HEK293 (cell line): ENCODE data around the gene ZDHHC21.

ENCODE experiments used
- CTCF ChIA-PET: fragments of 350-600 bp; formaldehyde crosslinking; extraction: SDS; loops from one replicate; lab custom pipeline; 2021; ENCODE audit warnings: antibody characterized with exemption; lab: Yijun Ruan, JAX
- POLR2A ChIA-PET: fragments of 300-600 bp; formaldehyde crosslinking; extraction: SDS; loops from one replicate; lab custom pipeline; 2020; ENCODE audit warnings: antibody characterized with exemption, inconsistent platforms; lab: Yijun Ruan, JAX
- H3K27ac ChIP-seq: fragments of 200-500 bp; sonication (Bioruptor generic); 2 replicates; pipeline ENCODE4 v1.5.1; 2014; ENCODE audit warnings: low read depth, low read length, control low read depth, inconsistent platforms; ENCODE audit errors: extremely low read depth
- H3K36me3 ChIP-seq, 2 experiments: fragments of 200-500 bp in 1 of 2; sonication (Bioruptor generic) in 1 of 2; 1 replicate in 1 of 2; 2 replicates in 1 of 2; pipeline ENCODE4 v1.5.1; 2014 to 2017; ENCODE audit warnings: inconsistent platforms in 2 of 2, low read length in 2 of 2; ENCODE audit not compliant: control insufficient read depth in 2 of 2, insufficient read depth in 1 of 2
- H3K4me1 ChIP-seq: fragments of 200-500 bp; sonication (Bioruptor generic); 2 replicates; pipeline ENCODE4 v1.5.1; 2014; ENCODE audit warnings: mild to moderate bottlenecking, low read length, inconsistent platforms; ENCODE audit not compliant: control insufficient read depth, insufficient read depth
- H3K4me3 ChIP-seq: 2 replicates; pipeline ENCODE4 v1.5.1; 2011; ENCODE audit warnings: low read depth, mild to moderate bottlenecking, control low read depth, low read length, moderate library complexity
- H3K9me3 ChIP-seq: fragments of 200-500 bp; sonication (Bioruptor generic); 2 replicates; pipeline ENCODE4 v1.5.1; 2014; ENCODE audit warnings: low read depth, low read length, inconsistent platforms; ENCODE audit not compliant: control insufficient read depth, insufficient read depth
- HOXA7 ChIP-seq: sonication (generic); formaldehyde crosslinking; IDR thresholded peaks from 2 replicates; pipeline ENCODE4 v1.8.1; 2022; ENCODE audit warnings: missing genetic modification reagents, borderline replicate concordance
- KLF1 ChIP-seq: fragments of 450-650 bp; formaldehyde crosslinking; IDR thresholded peaks from 2 replicates; pipeline ENCODE4 v1.5.1; 2016; ENCODE audit warnings: missing biosample characterization, missing genetic modification characterization
- KLF17 ChIP-seq: fragments of 450-650 bp; formaldehyde crosslinking; IDR thresholded peaks from 2 replicates; pipeline ENCODE4 v1.5.1; 2016; ENCODE audit warnings: missing biosample characterization, missing genetic modification characterization
- OSR2 ChIP-seq: fragments of 450-650 bp; formaldehyde crosslinking; IDR thresholded peaks from 2 replicates; pipeline ENCODE4 v1.5.1; 2016; ENCODE audit warnings: missing biosample characterization, missing genetic modification characterization
- PRDM1 ChIP-seq: fragments of 450-650 bp; formaldehyde crosslinking; IDR thresholded peaks from 2 replicates; pipeline ENCODE4; 2016; ENCODE audit warnings: missing biosample characterization, missing genetic modification characterization
- REPIN1 ChIP-seq: fragments of 450-650 bp; formaldehyde crosslinking; IDR thresholded peaks from 2 replicates; pipeline ENCODE4 v1.5.1; 2017; ENCODE audit warnings: missing biosample characterization, missing genetic modification characterization, low read depth
- ZBTB1 ChIP-seq: fragments of 450-650 bp; formaldehyde crosslinking; IDR thresholded peaks from 2 replicates; pipeline ENCODE4 v1.5.1; 2016; ENCODE audit warnings: missing biosample characterization, missing genetic modification characterization
- ZBTB44 ChIP-seq: fragments of 450-650 bp; IDR thresholded peaks from 2 replicates; pipeline ENCODE4 v1.5.1; 2018; ENCODE audit warnings: missing biosample characterization, mild to moderate bottlenecking, missing genetic modification characterization
- ZFP37 ChIP-seq: fragments of 450-650 bp; formaldehyde crosslinking; IDR thresholded peaks from 2 replicates; pipeline ENCODE4 v1.5.1; 2016; ENCODE audit warnings: missing biosample characterization, missing genetic modification characterization
- ZFP69B ChIP-seq: fragments of 450-650 bp; formaldehyde crosslinking; IDR thresholded peaks from 2 replicates; pipeline ENCODE4 v1.5.1; 2016; ENCODE audit warnings: missing biosample characterization, missing genetic modification characterization
- ZNF121 ChIP-seq: fragments of 450-650 bp; formaldehyde crosslinking; IDR thresholded peaks from 2 replicates; pipeline ENCODE4 v1.5.1; 2016; ENCODE audit warnings: missing biosample characterization, missing genetic modification characterization
- ZNF132 ChIP-seq: fragments of 450-650 bp; formaldehyde crosslinking; IDR thresholded peaks from 2 replicates; pipeline ENCODE4 v1.5.1; 2017; ENCODE audit warnings: missing biosample characterization, missing genetic modification characterization, borderline replicate concordance
- ZNF155 ChIP-seq: fragments of 450-650 bp; formaldehyde crosslinking; IDR thresholded peaks from 2 replicates; pipeline ENCODE4 v1.5.1; 2016; ENCODE audit warnings: missing biosample characterization, missing genetic modification characterization
- ZNF292 ChIP-seq: fragments of 450-650 bp; formaldehyde crosslinking; IDR thresholded peaks from 2 replicates; pipeline ENCODE4 v1.5.1; 2016; ENCODE audit warnings: low read depth, missing biosample characterization, missing genetic modification characterization, borderline replicate concordance
- ZNF302 ChIP-seq: fragments of 450-650 bp; formaldehyde crosslinking; IDR thresholded peaks from 2 replicates; pipeline ENCODE4 v1.5.1; 2016; ENCODE audit warnings: missing biosample characterization, missing genetic modification characterization, low read depth
- ZNF335 ChIP-seq: fragments of 450-650 bp; formaldehyde crosslinking; conservative IDR thresholded peaks from 2 replicates; pipeline ENCODE4 v1.5.1; 2016; ENCODE audit warnings: missing biosample characterization, missing genetic modification characterization
- ZNF350 ChIP-seq: fragments of 450-650 bp; formaldehyde crosslinking; IDR thresholded peaks from 2 replicates; pipeline ENCODE4 v1.5.0; 2017; ENCODE audit warnings: missing biosample characterization, mild to moderate bottlenecking, missing genetic modification characterization
- ZNF366 ChIP-seq: fragments of 450-650 bp; formaldehyde crosslinking; conservative IDR thresholded peaks from 2 replicates; pipeline ENCODE4 v1.5.1; 2016; ENCODE audit warnings: missing biosample characterization, missing genetic modification characterization
- ZNF416 ChIP-seq: fragments of 450-650 bp; formaldehyde crosslinking; IDR thresholded peaks from 2 replicates; pipeline ENCODE4 v1.5.1; 2016; ENCODE audit warnings: missing biosample characterization, missing genetic modification characterization
- ZNF510 ChIP-seq: fragments of 450-650 bp; formaldehyde crosslinking; IDR thresholded peaks from 2 replicates; pipeline ENCODE4 v1.5.1; 2018; ENCODE audit warnings: mild to moderate bottlenecking, missing genetic modification characterization, missing biosample characterization; ENCODE audit not compliant: insufficient replicate concordance
- ZNF600 ChIP-seq: fragments of 450-650 bp; formaldehyde crosslinking; IDR thresholded peaks from 2 replicates; pipeline ENCODE4 v1.5.1; 2016; ENCODE audit warnings: missing biosample characterization, missing genetic modification characterization
- ZNF626 ChIP-seq: fragments of 450-650 bp; sonication (Bioruptor Pico); formaldehyde crosslinking; IDR thresholded peaks from 2 replicates; pipeline ENCODE4 v1.5.1; 2018; ENCODE audit warnings: missing biosample characterization, missing genetic modification characterization, inconsistent platforms
- ZNF704 ChIP-seq: fragments of 450-650 bp; formaldehyde crosslinking; IDR thresholded peaks from 2 replicates; pipeline ENCODE4 v1.5.1; 2016; ENCODE audit warnings: missing biosample characterization, missing genetic modification characterization
- ZNF76 ChIP-seq: fragments of 450-650 bp; formaldehyde crosslinking; IDR thresholded peaks from 2 replicates; pipeline ENCODE4; 2016; ENCODE audit warnings: low read depth, missing biosample characterization, missing genetic modification characterization, borderline replicate concordance
- ZNF830 ChIP-seq: fragments of 450-650 bp; IDR thresholded peaks from 2 replicates; pipeline ENCODE4 v1.5.0; 2018; ENCODE audit warnings: missing biosample characterization, missing genetic modification characterization, low read depth, mild to moderate bottlenecking, moderate library complexity
- ZSCAN5A ChIP-seq: fragments of 450-650 bp; formaldehyde crosslinking; IDR thresholded peaks from 2 replicates; pipeline ENCODE4 v1.5.1; 2016; ENCODE audit warnings: missing biosample characterization, missing genetic modification characterization

ZDHHC21 gene

GRCh38 chr9:14677396-14677795, 15.8 kb downstream of the ZDHHC21 start:
- no peaks in the 10 kb centered on the region for H3K4me1 ChIP-seq
- H3K4me3 ChIP-seq, result no peak overlapping the region
- CTCF ChIA-PET, result interaction anchor here (1.2 kb wide), 1 partner anchor 25 kb away, joined by 6 read pairs; no protein-coding TSS in a partner anchor
- POLR2A ChIA-PET, result no interaction called here
- H3K36me3 ChIP-seq, result peaks cover 0 to 4% of the 10 kb centered on the region in 2 experiments; a peak in 1 of 3 replicates
- H3K9me3 ChIP-seq, result no peaks in the 10 kb centered on the region
- no peak overlapping the region for H3K27ac ChIP-seq
- TF ChIP-seq KLF17 (tag by site-specific recombination) (no peak), ZNF704 (no peak), ZNF335 (tag by site-specific recombination) (no peak), ZNF132 (tag by site-specific recombination) (no peak), REPIN1 (tag by site-specific recombination) (no peak), ZNF600 (tag by site-specific recombination) (no peak), ZNF510 (no peak), ZNF76 (tag by site-specific recombination) (no peak), OSR2 (tag by site-specific recombination) (no peak), ZSCAN5A (tag by site-specific recombination) (no peak)
- TF ChIP-seq, all 188 proteins: peak for 0

- no peaks in the 10 kb centered on the region for H3K4me1 ChIP-seq
- POLR2A ChIA-PET, result no interaction called here
- no peak for TF ChIP-seq ZNF350 (tag by site-specific recombination)
- TF ChIP-seq ZNF830, result no peak
- no peak for TF ChIP-seq ZNF366 (tag by site-specific recombination)
- no peak for TF ChIP-seq ZNF416 (tag by site-specific recombination)
- TF ChIP-seq ZBTB1 (tag by site-specific recombination), result no peak
- TF ChIP-seq ZNF626 (tag by site-specific recombination), result no peak
- TF ChIP-seq ZFP69B (tag by site-specific recombination), result no peak
- TF ChIP-seq HOXA7 (CRISPR knock-in tag), result no peak
- no peak overlapping the region for H3K27ac ChIP-seq
- CTCF ChIA-PET, result interaction anchor here (0.7 to 1.6 kb wide), 2 partner anchors 13 to 76 kb away, joined by 3 to 6 read pairs; no protein-coding TSS in a partner anchor
- peaks cover 4 to 6% of the 10 kb centered on the region in 2 experiments; a peak in 2 of 3 replicates for H3K36me3 ChIP-seq
- H3K4me3 ChIP-seq, result no peak overlapping the region
- H3K9me3 ChIP-seq, result no peaks in the 10 kb centered on the region
These were observed 18.6 kb downstream of the ZDHHC21 start for GRCh38 chr9:14674630-14675029.

GRCh38 chr9:14671377-14671776, 21.9 kb downstream of the ZDHHC21 start:
- Histone ChIP-seq H3K36me3 (peaks cover 4 to 6% of the 10 kb centered on the region in 2 experiments; a peak in 2 of 3 replicates), H3K4me3 (no peak overlapping the region), H3K27ac (no peak overlapping the region), H3K4me1 (no peaks in the 10 kb centered on the region), H3K9me3 (no peaks in the 10 kb centered on the region)
- POLR2A ChIA-PET, result no interaction called here
- CTCF ChIA-PET, result no interaction called here
- TF ChIP-seq OSR2 (tag by site-specific recombination), result no peak
- TF ChIP-seq PRDM1, result no peak
- no peak for TF ChIP-seq ZNF302
- TF ChIP-seq ZNF292 (tag by site-specific recombination), result no peak
- no peak for TF ChIP-seq KLF1 (tag by site-specific recombination)
- TF ChIP-seq ZNF121, result no peak
- TF ChIP-seq ZFP37, result no peak
- TF ChIP-seq ZNF155 (tag by site-specific recombination), result no peak
- no peak for TF ChIP-seq ZBTB44 (tag by site-specific recombination)
